Activated CD8-positive, alpha-beta memory T cell treated with anti-CD3 and anti-CD28 coated beads, Interleukin-2, amount 50 U/mL, for 1 hour (primary cell): ENCODE measurements around the gene CALB2.
"Not testable (repeated sequence)": the region's sequence is repeated elsewhere in the genome, so short reads cannot be mapped to it uniquely, and the experiment has no call there.

Experiments
- DNase-seq: peaks from one replicate; pipeline ENCODE4 v3.0.0-alpha.2; 2020; ENCODE audit errors: extremely low read depth

CALB2 gene

GRCh38 chr16:71352963-71353460 is 5.5 kb upstream of the CALB2 start:
- no peak for DNase-seq

GRCh38 chr16:71353736-71354135 is 4.8 kb upstream of the CALB2 start:
- no peak for DNase-seq

GRCh38 chr16:71354156-71354555 is 4.4 kb upstream of the CALB2 start:
- no peak for DNase-seq

- no peak for DNase-seq
Observed at GRCh38 chr16:71356051-71356740, 2.3 kb upstream of the CALB2 start.

GRCh38 chr16:71356936-71357335 is 1.6 kb upstream of the CALB2 start:
- not testable (repeated sequence) for DNase-seq

- DNase-seq = no peak
Observed at GRCh38 chr16:71357681-71358080, 842 bp upstream of the CALB2 start.

GRCh38 chr16:71359431-71359830 is 908 bp downstream of the CALB2 start:
- no peak for DNase-seq

- no peak for DNase-seq
Observed at GRCh38 chr16:71360378-71360777, 1.9 kb downstream of the CALB2 start.

- DNase-seq = no peak
Observed at GRCh38 chr16:71364133-71364681, 5.7 kb downstream of the CALB2 start.

- no peak for DNase-seq
Observed at GRCh38 chr16:71365021-71365420, 6.5 kb downstream of the CALB2 start.

GRCh38 chr16:71367241-71367976 is 8.9 kb downstream of the CALB2 start:
- DNase-seq = no peak

- DNase-seq = no peak
Observed at GRCh38 chr16:71368958-71369357, 10.4 kb downstream of the CALB2 start.

GRCh38 chr16:71369494-71369893 is 11.0 kb downstream of the CALB2 start:
- no peak for DNase-seq

- DNase-seq = no peak
Observed at GRCh38 chr16:71371237-71371636, 12.7 kb downstream of the CALB2 start.

- DNase-seq = no peak
Observed at GRCh38 chr16:71373073-71373472, 14.6 kb downstream of the CALB2 start.

- no peak for DNase-seq
Observed at GRCh38 chr16:71376465-71377157, 18.1 kb downstream of the CALB2 start.

GRCh38 chr16:71379711-71380110 is 21.2 kb downstream of the CALB2 start:
- no peak for DNase-seq

- DNase-seq = no peak
Observed at GRCh38 chr16:71380831-71381230, 22.3 kb downstream of the CALB2 start.

GRCh38 chr16:71383054-71383773 is 24.7 kb downstream of the CALB2 start:
- no peak for DNase-seq

GRCh38 chr16:71384073-71384724 is 25.7 kb downstream of the CALB2 start:
- DNase-seq = no peak
